ENCODE data around the gene ZNF609.

- TF ChIP-seq POLR2A (IDR thresholded peaks at IDR 0.05) (no peak), CTCF (IDR thresholded peaks at IDR 0.05) (no peak)
These were observed 229.6 kb downstream of the ZNF609 start for GRCh38 chr15:64690008-64690407.
